ENCODE measurements around the gene OR2A42.
"Not testable (repeated sequence)": the region's sequence is repeated elsewhere in the genome, so short reads cannot be mapped to it uniquely, and the experiment has no call there.

OR2A42 gene, protein sequence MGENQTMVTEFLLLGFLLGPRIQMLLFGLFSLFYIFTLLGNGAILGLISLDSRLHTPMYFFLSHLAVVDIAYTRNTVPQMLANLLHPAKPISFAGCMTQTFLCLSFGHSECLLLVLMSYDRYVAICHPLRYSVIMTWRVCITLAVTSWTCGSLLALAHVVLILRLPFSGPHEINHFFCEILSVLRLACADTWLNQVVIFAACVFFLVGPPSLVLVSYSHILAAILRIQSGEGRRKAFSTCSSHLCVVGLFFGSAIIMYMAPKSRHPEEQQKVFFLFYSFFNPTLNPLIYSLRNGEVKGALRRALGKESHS

DNA sequence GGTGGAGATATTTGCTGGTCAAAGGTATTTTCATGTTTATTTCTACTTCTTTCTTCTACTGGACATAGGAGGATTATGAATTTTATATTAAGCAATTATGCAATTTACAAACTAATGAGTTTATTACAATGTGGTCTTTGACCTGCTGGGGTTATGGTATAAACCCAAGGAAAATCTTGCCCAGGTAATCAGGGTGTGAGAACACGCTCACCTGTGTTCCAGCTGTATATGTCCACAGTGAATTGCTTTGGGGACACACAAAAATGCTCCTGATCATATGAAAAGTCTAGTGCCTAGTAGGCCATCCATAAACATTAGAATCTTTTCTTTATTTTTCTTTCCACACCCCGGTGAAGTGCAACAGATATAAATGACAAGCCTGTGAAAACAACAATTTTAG lies at the start of gene OR2A42:
Gene OR2A42 (minus strand): TSS at position 241 of the 400 bp plus-strand sequence. CDS start 6,762 bp downstream, outside the sequence.
- H3K9me3 ChIP-seq (ENCODE audit: control insufficient read depth, low read length); H3K36me3 ChIP-seq (ENCODE audit: control insufficient read depth, insufficient read depth, low read length); H3K4me3 ChIP-seq (ENCODE audit: low read length); H3K4me1 ChIP-seq (ENCODE audit: control insufficient read depth, insufficient read depth, low read length); H3K27me3 ChIP-seq (ENCODE audit: control insufficient read depth, insufficient read depth, low read length); H3K9ac ChIP-seq (ENCODE audit: low read length): not testable (repeated sequence)

DNA sequence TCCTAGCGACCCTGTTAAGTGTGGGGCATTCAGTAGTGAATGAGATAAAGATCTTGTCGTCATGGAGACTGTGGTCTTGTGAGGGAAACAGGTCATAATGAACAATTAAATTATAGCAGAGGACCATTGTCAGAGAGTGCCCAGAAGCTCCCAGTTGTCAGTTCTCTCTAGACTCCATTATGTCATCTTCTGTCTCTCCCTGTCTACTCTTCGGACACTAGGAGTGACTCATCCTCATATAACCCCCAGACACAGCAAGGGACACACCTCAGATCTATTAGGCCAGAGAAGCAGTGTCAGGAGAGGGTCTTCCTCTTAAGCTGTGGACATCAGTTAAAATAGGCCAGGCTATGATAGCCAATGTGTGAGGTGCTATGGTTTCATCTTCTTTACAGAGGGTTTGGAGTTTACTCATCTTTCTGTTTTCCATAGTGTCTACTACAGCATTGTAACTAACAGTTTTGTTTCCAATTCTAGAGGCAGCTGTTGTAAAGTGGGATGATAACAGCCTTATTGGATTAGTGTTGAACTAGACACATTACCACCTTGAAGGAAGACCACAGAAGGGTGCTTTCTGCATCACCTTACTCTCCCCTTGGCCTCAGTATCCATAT lies 47.9 kb upstream of the OR2A42 start:
- H3K36me3 ChIP-seq (ENCODE audit: control insufficient read depth, insufficient read depth, low read length); H3K9me3 ChIP-seq (ENCODE audit: control insufficient read depth, low read length); H3K27me3 ChIP-seq (ENCODE audit: control insufficient read depth, insufficient read depth, low read length); H3K4me1 ChIP-seq (ENCODE audit: control insufficient read depth, insufficient read depth, low read length); H3K4me3 ChIP-seq (ENCODE audit: low read length); H3K9ac ChIP-seq (ENCODE audit: low read length): not testable (repeated sequence)

DNA sequence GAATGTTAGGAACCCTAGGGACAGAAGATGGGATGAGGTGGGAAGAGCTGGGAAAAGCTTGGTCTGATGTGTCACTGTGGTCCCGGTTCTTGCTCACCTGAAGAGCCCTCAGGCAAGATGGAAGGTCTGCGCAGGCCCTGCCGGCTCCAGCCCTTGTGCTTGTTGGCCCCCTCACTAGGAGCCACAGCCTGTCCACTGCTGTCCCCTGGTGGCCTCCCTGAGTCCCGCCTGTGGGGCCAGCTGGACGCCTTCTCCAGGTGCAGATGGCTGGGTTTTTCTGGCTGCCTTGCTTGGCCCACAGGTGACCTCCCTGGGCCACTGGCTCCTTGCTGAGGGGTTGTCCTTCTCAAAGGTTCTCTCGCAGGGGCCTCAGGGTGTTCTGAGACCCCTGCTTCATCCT lies 44.3 kb upstream of the OR2A42 start:
- H3K4me1 ChIP-seq (ENCODE audit: control insufficient read depth, insufficient read depth, low read length); H3K9me3 ChIP-seq (ENCODE audit: control insufficient read depth, low read length); H3K27me3 ChIP-seq (ENCODE audit: control insufficient read depth, insufficient read depth, low read length); H3K36me3 ChIP-seq (ENCODE audit: control insufficient read depth, insufficient read depth, low read length); H3K4me3 ChIP-seq (ENCODE audit: low read length); H3K9ac ChIP-seq (ENCODE audit: low read length): not testable (repeated sequence)

DNA sequence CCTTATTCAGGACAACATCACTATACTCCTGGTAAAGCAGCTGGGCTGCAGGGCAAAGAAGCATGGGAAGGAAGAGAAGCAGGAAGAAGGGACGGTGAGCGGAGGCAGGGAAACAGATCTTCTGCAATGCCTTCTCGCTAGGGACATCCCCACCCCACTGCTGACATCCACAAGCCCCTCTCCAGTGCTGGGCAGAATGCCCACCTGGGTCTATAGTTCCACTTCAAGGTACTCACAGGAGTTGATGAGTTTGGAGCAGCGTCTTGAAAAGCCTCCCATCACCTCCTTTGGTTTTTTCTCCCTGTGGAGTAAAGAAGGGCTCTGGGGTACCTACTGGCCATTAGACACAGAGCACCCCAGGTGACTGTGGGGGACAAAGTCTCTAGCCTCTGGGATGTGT lies 43.1 kb upstream of the OR2A42 start:
- not testable (repeated sequence) for H3K9me3 ChIP-seq (ENCODE audit: control insufficient read depth, low read length); H3K9ac ChIP-seq (ENCODE audit: low read length); H3K4me1 ChIP-seq (ENCODE audit: control insufficient read depth, insufficient read depth, low read length); H3K36me3 ChIP-seq (ENCODE audit: control insufficient read depth, insufficient read depth, low read length); H3K4me3 ChIP-seq (ENCODE audit: low read length); H3K27me3 ChIP-seq (ENCODE audit: control insufficient read depth, insufficient read depth, low read length)

DNA sequence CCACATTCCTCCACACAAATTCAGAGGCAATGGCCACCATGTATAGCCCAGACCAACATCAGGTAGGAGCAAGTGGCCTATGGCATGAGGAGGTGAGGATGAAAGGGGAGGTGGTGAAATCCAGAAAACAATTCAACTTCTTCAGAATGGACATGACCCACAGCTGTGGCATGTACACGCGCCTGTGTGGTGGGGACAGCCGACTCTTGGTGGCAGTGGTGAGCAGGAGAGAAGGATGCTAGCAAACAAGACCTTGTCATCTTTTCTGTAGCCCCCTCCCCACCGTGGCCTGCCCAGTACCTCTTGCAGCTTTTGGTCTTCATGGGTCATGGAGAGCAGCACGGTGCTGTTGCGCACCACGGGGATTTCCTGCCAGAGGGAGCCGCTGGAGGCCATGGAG lies 42.6 kb upstream of the OR2A42 start:
- H3K36me3 ChIP-seq (ENCODE audit: control insufficient read depth, insufficient read depth, low read length); H3K9me3 ChIP-seq (ENCODE audit: control insufficient read depth, low read length); H3K27me3 ChIP-seq (ENCODE audit: control insufficient read depth, insufficient read depth, low read length); H3K4me1 ChIP-seq (ENCODE audit: control insufficient read depth, insufficient read depth, low read length); H3K9ac ChIP-seq (ENCODE audit: low read length); H3K4me3 ChIP-seq (ENCODE audit: low read length): not testable (repeated sequence)

DNA sequence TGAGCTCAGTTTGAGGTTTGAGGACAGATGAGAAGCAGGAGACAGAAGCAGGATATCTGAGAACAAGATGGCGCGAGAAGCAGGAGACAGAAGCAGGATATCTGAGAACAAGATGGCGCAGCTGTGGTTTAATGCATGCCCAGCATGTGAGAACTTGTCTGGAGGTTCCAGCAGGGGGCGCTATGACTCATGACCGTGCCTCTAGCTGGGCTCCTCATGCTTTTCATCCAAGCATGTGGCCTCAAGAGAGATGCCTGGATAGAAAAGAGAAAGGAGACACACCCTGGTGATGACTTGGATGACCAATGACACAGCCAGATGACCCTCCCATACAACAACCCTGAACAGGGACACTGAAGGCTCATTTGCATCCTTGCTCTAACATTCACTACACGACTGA lies 40.6 kb upstream of the OR2A42 start:
- not testable (repeated sequence) for H3K27me3 ChIP-seq (ENCODE audit: control insufficient read depth, insufficient read depth, low read length); H3K36me3 ChIP-seq (ENCODE audit: control insufficient read depth, insufficient read depth, low read length); H3K9me3 ChIP-seq (ENCODE audit: control insufficient read depth, low read length); H3K9ac ChIP-seq (ENCODE audit: low read length); H3K4me1 ChIP-seq (ENCODE audit: control insufficient read depth, insufficient read depth, low read length); H3K4me3 ChIP-seq (ENCODE audit: low read length)

DNA sequence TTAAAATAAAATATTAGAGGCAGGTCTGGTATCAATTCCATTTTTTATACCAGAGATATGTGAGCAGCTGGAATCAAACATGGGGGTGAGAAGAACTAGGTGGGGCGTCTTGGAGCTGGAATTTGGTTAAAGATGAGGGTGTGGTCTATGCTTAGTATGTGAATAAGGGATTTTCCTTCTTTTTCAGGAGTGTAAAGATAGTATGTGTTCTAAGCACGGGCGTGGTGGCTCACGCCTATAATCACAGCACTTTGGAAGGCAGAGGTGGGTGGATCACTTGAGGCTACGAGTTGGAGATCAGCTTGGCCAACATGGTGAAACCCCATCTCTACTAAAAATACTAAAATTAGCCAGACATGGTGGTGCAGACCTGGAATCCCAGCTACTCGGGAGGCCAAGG lies 35.9 kb upstream of the OR2A42 start:
- H3K4me1 ChIP-seq (ENCODE audit: control insufficient read depth, insufficient read depth, low read length); H3K9ac ChIP-seq (ENCODE audit: low read length); H3K4me3 ChIP-seq (ENCODE audit: low read length); H3K27me3 ChIP-seq (ENCODE audit: control insufficient read depth, insufficient read depth, low read length); H3K9me3 ChIP-seq (ENCODE audit: control insufficient read depth, low read length); H3K36me3 ChIP-seq (ENCODE audit: control insufficient read depth, insufficient read depth, low read length): not testable (repeated sequence)

DNA sequence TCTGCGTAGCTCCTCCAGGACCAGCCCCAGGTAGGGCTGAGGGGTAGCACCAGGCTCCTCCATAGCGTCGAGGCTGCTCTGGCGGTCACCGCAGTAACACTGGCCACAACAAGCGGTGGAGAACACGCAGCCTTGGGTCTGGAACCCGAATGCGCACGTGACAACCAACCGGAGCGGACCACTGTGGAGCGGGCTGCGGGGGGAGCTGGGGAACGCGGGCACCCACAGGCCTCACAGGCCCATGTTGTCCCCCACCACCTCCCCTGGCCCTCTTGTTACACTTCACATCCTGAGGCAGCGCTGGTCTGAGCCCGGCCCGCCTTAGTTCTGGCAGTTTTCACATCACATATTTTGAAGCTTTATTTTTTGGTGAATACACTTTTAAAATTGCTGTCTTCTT lies 29.8 kb upstream of the OR2A42 start, which contains the start of gene CTAGE8:
Gene CTAGE8 (minus strand): TSS at position 101 of the 400 bp plus-strand sequence. CDS start 38 bp downstream, at position 63.
- H3K4me1 ChIP-seq (ENCODE audit: control insufficient read depth, insufficient read depth, low read length); H3K9ac ChIP-seq (ENCODE audit: low read length); H3K36me3 ChIP-seq (ENCODE audit: control insufficient read depth, insufficient read depth, low read length); H3K27me3 ChIP-seq (ENCODE audit: control insufficient read depth, insufficient read depth, low read length); H3K9me3 ChIP-seq (ENCODE audit: control insufficient read depth, low read length); H3K4me3 ChIP-seq (ENCODE audit: low read length): not testable (repeated sequence)

DNA sequence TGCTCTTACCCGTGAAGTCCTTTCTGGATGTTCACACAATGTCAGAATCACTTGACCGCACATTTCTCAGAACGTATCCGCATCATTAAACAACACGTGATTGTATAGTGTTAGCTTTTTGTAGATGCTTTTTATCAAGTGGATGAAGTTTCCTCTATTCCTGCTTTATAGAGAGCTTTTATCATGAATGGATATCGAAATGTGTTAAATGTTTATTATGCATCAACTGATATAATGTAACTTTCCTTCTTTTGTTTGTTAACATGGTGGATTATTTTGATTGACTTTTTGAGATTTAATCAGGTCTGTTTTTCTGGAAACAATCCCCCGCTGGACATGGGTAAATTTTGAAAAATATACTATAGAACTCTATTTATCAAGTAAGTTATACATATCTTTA lies 25.3 kb upstream of the OR2A42 start, which contains the start of gene OR2A7:
Gene OR2A7 (minus strand): TSS at position 101 of the 400 bp plus-strand sequence. CDS start 5,164 bp downstream, outside the sequence.
- not testable (repeated sequence) for H3K4me1 ChIP-seq (ENCODE audit: control insufficient read depth, insufficient read depth, low read length); H3K9me3 ChIP-seq (ENCODE audit: control insufficient read depth, low read length); H3K4me3 ChIP-seq (ENCODE audit: low read length); H3K36me3 ChIP-seq (ENCODE audit: control insufficient read depth, insufficient read depth, low read length); H3K27me3 ChIP-seq (ENCODE audit: control insufficient read depth, insufficient read depth, low read length); H3K9ac ChIP-seq (ENCODE audit: low read length)

DNA sequence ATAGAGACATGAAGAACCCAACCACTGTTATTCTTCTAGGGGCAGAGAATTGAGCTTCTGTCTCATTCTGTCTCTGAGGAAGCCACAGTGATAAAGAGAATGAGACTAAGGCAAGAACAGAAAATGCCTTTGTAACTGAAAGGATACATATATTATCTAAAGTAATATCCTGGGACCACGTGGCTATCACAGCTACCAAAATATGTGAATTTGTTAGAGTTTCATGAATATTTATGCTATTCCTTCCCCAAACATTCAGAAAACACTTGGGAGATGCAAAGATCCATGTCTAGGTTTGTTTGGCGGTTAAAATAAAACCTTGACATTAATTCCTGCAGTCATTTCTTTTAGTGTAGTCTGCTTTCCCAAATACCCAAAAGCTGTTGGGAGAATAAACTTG lies 22.7 kb upstream of the OR2A42 start:
- H3K27me3 ChIP-seq (ENCODE audit: control insufficient read depth, insufficient read depth, low read length); H3K4me3 ChIP-seq (ENCODE audit: low read length); H3K9ac ChIP-seq (ENCODE audit: low read length); H3K36me3 ChIP-seq (ENCODE audit: control insufficient read depth, insufficient read depth, low read length); H3K9me3 ChIP-seq (ENCODE audit: control insufficient read depth, low read length); H3K4me1 ChIP-seq (ENCODE audit: control insufficient read depth, insufficient read depth, low read length): not testable (repeated sequence)

DNA sequence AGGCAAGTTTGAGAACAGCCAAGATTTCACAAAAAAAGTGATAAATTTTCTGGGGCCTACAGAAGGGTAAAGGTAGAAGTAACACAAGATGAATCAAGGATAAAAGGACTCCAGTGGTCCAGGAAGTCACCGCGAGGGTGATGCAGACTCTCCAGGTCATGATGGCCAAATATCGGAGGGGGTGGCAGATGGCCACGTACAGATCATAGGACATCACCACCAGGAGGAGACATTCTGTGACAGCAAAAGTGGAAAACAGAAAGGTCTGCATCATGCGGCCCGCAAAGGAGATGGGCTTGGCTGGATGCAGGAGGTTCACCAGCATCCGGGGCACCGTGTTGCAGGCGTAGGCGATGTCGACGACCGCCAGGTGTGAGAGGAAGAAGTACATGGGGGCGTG lies 19.7 kb upstream of the OR2A42 start:
- H3K4me1 ChIP-seq (ENCODE audit: control insufficient read depth, insufficient read depth, low read length); H3K4me3 ChIP-seq (ENCODE audit: low read length); H3K9me3 ChIP-seq (ENCODE audit: control insufficient read depth, low read length); H3K36me3 ChIP-seq (ENCODE audit: control insufficient read depth, insufficient read depth, low read length); H3K27me3 ChIP-seq (ENCODE audit: control insufficient read depth, insufficient read depth, low read length); H3K9ac ChIP-seq (ENCODE audit: low read length): not testable (repeated sequence)

DNA sequence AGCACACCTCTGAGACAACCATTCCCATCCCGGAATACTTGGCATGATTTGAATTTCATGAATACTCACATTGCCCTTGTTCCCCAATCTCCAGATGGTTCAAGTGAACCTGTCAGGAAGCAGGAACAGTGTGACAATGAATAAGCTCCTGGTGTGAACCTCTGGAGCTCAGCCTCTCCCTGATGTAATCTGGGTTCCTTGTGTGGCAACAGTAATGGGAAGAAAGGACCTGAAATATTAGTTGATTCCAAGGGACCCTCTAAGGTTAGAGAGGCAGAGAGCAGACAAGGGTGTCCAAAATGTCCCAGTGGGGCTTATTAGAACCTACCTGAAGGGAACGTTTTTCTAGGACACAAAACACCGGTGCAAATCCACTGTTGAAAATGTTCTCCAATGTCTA lies 16.7 kb upstream of the OR2A42 start:
- H3K27me3 ChIP-seq (ENCODE audit: control insufficient read depth, insufficient read depth, low read length): no peaks in the 10 kb centered on the region
- H3K9ac ChIP-seq (ENCODE audit: low read length): no peak overlapping the region
- H3K4me1 ChIP-seq (ENCODE audit: control insufficient read depth, insufficient read depth, low read length): no peaks in the 10 kb centered on the region
- no peak overlapping the region for H3K4me3 ChIP-seq (ENCODE audit: low read length)
- no peaks in the 10 kb centered on the region for H3K9me3 ChIP-seq (ENCODE audit: control insufficient read depth, low read length)
- H3K36me3 ChIP-seq (ENCODE audit: control insufficient read depth, insufficient read depth, low read length): no peaks in the 10 kb centered on the region

DNA sequence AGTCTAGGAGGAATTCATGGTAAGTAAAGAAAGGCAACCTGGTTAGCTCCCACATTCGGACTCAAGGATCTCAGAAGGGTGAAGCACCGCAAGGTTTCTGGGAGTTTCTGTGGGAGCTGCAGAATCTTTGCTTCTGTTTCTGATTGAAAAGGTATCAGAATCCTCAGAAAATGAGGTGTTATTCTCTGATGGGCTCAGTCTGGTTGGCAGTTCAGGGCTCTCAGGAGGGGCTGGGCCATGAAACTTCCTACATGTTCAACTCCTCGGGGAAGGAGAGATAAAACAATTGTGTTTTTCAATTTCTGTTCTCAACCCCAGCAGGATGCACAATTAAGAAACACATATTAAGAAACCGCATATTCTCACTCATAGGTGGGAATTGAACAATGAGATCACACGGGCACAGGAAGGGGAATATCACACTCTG lies 16.1 kb upstream of the OR2A42 start:
- no peak overlapping the region for H3K4me3 ChIP-seq (ENCODE audit: low read length)
- no peaks in the 10 kb centered on the region for H3K9me3 ChIP-seq (ENCODE audit: control insufficient read depth, low read length)
- no peaks in the 10 kb centered on the region for H3K36me3 ChIP-seq (ENCODE audit: control insufficient read depth, insufficient read depth, low read length)
- H3K9ac ChIP-seq (ENCODE audit: low read length): no peak overlapping the region
- H3K27me3 ChIP-seq (ENCODE audit: control insufficient read depth, insufficient read depth, low read length): no peaks in the 10 kb centered on the region
- H3K4me1 ChIP-seq (ENCODE audit: control insufficient read depth, insufficient read depth, low read length): no peaks in the 10 kb centered on the region

Measured in mucosa of stomach (tissue), 1 donor.